Measurements from ENCODE around the gene TIPARP.

Gene TIPARP

GRCh38 chr3:156674046-156674910, at the start of gene TIPARP:
Gene TIPARP, plus strand, starts transcription at chr3:156674590. Its CDS starts 3,108 bp downstream, at chr3:156677698.
- peak; percentile 97 for DNase-seq

GRCh38 chr3:156626104-156626503, 48.3 kb upstream of the TIPARP start:
- DNase-seq = no peak

- peak; percentile 35 for DNase-seq
Measured at GRCh38 chr3:156627946-156628569, 46.3 kb upstream of the TIPARP start.

GRCh38 chr3:156628836-156629618, 45.4 kb upstream of the TIPARP start:
- no peak for DNase-seq

- peak; percentile 62 for DNase-seq
Measured at GRCh38 chr3:156630081-156630772, 44.2 kb upstream of the TIPARP start.

- DNase-seq = no peak
Measured at GRCh38 chr3:156630773-156631093, 43.7 kb upstream of the TIPARP start.

- DNase-seq = no peak
Measured at GRCh38 chr3:156631323-156631722, 43.1 kb upstream of the TIPARP start.

- no peak for DNase-seq
Measured at GRCh38 chr3:156632601-156633000, 41.8 kb upstream of the TIPARP start.

GRCh38 chr3:156633335-156633734, 41.1 kb upstream of the TIPARP start:
- peak; percentile 81 for DNase-seq

GRCh38 chr3:156635034-156635433, 39.4 kb upstream of the TIPARP start:
- DNase-seq = no peak

GRCh38 chr3:156635973-156636372, 38.4 kb upstream of the TIPARP start:
- no peak for DNase-seq

- DNase-seq = no peak
Measured at GRCh38 chr3:156637480-156638022, 36.8 kb upstream of the TIPARP start.

GRCh38 chr3:156638271-156638670, 36.1 kb upstream of the TIPARP start:
- DNase-seq = no peak

GRCh38 chr3:156639414-156640023, 34.9 kb upstream of the TIPARP start:
- no peak for DNase-seq

GRCh38 chr3:156641618-156641975, 32.8 kb upstream of the TIPARP start:
- no peak for DNase-seq

GRCh38 chr3:156642750-156643728, 31.4 kb upstream of the TIPARP start:
- no peak for DNase-seq

- DNase-seq = peak; percentile 65
Measured at GRCh38 chr3:156643729-156644389, 30.5 kb upstream of the TIPARP start.

- DNase-seq = no peak
Measured at GRCh38 chr3:156644958-156645357, 29.4 kb upstream of the TIPARP start.

- DNase-seq = no peak
Measured at GRCh38 chr3:156646958-156647357, 27.4 kb upstream of the TIPARP start.

GRCh38 chr3:156648086-156648485, 26.3 kb upstream of the TIPARP start:
- peak; percentile 34 for DNase-seq

- DNase-seq = no peak
Measured at GRCh38 chr3:156649681-156650080, 24.7 kb upstream of the TIPARP start.
